ENCODE measurements around the gene CCDC51.

CCDC51 gene

DNA sequence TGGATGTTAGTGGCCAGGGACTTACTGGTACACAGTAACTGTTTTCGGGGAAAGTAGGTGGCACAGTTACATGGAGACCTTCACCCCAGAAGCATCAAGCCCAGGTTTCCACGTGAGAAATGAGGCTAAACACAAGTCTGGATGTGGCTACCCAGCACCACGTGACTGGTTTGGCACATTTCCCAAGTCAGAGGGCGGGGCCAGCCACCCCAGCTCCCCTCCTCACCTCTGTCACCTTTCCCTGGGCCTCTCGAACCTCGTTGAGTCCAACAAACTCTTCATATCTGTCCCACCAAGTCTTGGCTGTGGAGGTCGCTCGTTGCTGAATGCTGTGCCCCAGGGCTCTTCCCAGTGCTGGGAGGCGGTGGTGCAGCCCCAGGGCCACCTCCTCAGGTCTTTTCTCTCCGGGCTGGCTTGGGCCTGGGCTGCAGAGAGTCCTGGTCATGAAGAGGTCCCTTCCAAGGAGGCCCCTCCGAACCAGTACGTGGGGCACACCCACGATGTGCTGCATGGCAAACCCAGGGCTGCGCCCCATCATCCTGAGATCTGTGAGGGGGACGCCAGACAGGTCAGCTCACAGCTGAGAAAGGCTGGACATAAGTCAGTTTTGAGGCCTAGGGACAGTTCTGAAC, 5.2 kb downstream of the CCDC51 start:
- no peak for DNase-seq (ENCODE audit: low read depth in 2 of 2)

DNA sequence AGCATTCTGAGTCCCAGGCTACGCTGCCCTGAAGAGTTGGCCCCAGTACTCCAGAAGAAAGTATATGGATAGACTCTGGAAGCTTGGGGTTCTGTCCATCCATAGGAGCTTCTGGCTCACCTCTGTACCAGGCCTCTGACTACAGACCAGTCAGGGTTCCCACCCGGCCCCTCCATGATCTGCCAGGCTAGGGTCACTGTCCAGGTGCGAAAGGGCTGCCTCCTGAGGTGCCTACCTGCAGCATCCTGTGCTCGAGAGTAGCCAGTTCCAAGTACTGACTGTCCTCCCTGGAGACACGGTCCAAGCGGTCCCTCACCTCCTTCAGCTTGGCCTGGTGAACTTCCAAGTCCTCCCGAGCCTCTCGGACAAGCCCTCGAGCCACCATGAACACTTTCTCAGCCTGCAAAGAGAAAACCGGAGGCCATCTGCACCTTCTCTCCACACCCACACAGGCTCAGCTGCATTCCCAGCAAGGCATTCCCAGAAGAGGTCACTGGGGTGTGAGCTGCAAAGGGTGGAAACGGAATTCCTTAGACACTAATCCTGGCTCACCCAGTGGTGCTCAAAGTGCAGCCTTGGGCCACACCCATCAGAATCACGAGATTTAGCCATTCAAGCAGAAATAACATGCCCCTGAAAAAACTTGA, 6.3 kb downstream of the CCDC51 start:
- no peak for DNase-seq (ENCODE audit: low read depth in 2 of 2)

DNA sequence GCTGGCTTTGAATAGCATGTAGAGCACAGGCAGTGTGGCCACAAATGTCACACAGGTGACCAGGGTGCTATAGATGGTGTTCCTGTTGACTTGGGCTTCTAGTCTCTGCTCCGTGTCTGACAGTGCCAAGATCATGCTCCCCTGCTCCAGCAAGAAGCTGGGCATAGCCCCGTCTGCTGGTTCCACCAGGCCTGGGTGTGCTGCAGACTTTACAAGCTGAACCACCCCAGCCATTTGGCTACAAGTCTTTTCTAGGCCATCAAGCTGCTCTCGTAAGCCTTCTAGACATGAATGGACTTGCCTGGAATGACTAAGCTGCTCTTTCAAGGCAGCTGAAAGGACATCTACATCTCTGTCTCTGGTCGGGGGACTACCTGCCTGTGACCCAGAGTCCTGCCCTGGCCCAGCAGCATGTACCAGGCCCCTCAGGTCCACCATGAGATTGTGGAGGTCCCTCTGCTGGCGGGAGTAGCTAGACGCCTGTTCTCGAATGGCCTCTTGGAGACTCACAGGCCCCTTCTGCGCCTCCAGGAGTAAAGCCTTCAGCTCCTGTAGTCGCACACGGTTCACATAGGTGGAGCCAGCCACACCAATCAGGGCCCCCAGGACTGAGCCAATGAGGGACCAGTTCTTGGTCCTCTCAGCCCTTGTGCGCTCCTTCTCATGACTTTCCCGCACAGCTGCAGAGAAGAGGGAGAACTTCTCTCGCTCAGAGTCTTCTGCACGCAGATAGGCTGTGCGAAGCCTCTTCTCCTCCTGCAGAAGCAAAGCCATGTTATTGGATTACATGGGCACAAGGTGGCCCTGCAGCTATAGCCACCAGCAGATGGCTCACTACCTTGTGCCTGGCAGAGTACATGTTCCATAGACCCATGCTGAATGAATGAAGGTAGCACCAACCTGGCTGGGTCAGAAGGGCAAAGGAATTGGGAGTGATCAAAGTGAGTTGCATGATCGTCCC, 7.2 kb downstream of the CCDC51 start:
- no peak for DNase-seq (ENCODE audit: low read depth in 2 of 2)

DNA sequence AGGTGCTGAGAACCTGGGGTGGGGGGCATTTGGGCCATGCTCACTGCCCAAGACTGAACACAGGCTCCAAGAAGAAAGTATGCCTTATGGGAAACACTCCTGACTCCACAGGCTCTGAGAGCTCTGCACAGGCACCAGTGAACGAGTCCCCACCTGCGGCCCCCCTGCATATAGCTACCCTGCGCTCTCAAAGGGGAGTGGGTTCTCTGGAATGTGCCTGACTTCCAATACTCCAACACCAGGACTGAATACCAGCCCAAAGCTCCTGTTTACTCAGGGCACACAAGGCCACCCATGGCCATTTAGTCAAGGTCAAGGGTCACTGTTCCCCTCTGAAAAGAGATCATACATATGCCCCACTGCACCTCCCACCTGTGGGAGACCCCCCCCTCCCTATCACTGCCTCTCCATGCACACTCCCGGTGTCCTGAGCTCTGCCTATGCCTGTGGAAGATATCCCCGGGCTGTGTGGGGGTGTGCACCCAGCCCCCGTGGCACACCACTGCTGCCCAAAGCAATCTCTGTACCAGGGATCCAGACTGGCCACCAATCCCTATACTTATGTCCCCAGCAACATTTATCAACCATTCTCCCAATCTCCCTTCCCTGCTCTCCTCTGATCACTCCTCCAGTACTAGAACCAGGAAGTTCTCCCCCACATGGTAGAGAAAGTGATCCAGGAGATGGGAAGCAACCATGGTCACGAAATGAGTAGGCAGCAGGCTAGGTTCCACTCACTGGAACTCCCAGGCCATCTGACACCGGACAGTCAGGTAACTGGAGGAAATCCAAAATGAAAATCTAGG, 8.5 kb downstream of the CCDC51 start:
- no peak for DNase-seq (ENCODE audit: low read depth in 2 of 2)

DNA sequence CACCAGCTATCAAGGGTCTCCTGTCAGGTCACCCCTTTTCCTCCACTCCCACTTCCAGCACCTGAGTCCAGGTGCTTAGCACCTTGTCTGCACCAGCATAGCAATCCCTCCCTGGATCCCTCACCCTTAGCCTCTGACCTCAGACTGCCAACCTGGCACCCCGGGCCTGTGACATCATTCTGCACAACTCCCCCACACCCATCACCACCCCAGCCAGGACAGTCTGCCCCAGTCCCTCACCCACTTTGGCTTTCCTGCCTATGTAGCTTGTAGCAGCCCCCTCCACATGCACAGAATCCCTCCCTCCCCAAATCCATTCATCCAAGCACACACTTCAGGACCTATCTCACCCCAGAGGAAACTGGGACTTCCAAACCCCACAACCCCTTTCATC, 9.2 kb downstream of the CCDC51 start:
- DNase-seq (ENCODE audit: low read depth in 2 of 2) = no peak

DNA sequence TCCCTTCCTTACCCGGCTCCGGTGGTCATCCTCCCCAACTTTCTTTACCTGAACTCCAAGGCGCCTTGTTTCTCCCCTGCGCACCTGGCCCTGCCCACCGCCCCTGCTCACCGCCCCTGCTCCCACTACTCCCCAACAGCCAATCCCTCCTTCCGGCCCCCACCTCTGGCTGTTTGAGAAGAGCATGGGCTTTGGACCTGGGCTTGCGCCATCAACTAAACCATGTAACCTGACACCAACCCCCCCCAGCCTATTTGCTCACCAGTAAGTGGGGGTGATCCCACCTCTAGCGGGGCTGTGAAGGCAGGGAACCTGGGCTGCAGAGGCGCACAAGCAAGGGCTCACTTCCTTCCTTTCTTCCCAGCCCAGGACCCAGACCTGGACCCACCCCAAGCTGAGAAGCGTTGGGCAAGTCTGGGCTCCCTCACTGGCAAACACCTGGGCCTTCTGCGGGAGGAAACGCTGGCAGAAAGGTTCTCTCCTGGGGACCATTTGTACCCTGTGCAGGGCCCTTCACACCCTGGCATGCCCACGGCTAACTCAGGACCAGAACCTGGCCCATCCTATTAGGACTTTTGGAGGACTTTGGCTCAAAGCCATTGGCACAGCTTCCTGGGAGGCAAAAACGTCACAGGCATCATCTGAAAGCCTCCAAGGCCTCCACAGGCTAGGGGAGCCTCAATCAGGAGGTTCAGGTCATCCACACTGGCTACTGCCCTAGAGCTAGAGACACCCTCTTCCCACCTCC, 9.8 kb downstream of the CCDC51 start, which contains the start of gene PLXNB1:
Gene PLXNB1, minus strand, starts transcription at position 127 of the 748 bp plus-strand sequence. CDS start 5,475 bp downstream, outside the sequence.
- no peak for DNase-seq (ENCODE audit: low read depth in 2 of 2)

DNA sequence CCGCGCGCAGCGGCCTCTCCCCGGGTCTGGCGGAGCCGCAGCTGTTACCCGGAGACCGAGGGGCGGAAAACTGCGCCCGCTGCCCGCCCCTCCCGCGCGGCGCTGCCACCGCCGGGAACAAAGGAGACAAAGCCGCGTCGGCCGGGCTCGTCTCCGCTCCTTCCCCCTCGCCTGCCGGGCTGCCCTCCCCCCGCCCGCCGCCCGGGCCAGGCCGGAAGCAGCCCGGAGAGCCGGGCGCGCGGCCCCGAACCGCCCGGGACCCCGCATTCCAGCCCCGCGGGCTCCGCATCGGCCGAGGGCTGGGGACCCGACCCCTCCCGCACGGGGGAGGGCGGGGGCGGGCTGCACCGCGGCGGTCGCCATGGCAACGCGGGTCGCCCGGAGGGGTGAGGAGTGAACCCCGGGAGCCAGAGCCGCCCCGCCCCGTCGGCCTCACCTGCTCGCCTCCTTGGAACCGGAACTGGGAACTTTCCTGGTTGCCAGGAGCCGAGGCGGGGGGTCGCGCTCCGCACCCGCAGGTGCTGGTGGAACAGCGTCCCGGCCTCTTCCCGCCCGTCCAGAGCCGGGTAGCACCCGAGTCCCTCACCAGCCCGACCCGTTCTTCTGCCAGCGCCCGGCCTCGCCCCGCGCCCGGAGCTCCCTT, 10.5 kb downstream of the CCDC51 start:
- DNase-seq (ENCODE audit: low read depth in 2 of 2) = peak; percentile 31 to 63

DNA sequence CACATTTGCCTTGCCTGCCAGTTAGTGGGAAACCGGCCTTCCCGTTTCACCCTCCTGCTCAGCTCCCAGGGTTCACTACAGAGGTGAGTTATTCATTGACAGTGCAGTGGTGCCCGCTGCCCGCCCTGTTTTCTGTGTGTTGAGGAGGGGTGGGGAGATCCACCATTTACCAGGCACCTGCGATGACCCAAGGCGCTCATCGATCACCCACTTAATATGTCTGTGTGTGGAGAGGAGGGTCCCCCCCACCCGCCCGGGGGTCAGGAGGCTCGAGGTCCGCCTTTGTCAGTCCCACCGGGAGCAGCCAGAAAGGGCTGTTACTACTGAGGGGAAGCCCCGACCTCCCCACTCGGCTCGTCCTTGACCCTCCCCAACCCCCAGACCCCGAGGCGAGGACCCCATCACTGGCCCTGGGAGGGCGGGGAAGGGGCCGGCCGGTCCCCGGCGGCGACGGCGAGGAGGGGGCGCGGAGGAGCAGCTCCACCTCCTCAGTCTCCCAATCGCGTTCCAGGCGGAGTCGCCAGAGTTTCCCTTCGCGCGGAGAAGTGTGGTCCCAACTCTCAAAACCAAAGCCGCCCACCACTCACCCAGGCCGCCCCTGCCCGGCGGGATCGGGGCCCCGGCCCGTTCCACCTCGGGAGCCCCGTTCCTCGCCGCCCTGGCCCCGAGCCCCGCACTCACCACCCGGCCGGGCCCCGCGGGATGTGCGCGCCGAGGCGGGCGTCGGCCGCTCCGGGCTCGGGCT, 11.2 kb downstream of the CCDC51 start:
- DNase-seq (ENCODE audit: low read depth in 2 of 2) = no peak

DNA sequence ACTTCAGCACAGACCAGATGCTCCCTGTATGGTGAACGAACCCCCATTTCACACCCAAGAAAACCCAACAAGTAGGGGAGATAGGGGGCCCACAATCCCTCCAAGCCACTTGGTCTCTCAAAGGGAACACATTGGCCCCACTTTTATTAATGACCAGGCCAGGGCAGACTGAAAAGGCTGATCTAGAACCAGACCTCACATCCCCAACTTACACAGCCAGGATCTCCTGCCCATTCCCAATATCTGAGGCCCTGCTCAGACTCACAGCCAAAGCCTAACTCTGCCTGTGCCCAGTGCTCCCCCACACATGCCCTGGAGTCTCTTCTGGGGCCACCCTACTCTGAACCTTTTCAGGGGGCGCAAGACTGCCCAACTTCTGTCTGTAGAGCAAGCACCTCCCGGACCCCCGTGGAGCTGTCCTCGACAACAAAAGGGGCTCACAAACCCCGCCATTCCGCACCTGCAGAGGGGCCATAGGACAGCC, 11.8 kb downstream of the CCDC51 start:
- DNase-seq (ENCODE audit: low read depth in 2 of 2) = no peak

DNA sequence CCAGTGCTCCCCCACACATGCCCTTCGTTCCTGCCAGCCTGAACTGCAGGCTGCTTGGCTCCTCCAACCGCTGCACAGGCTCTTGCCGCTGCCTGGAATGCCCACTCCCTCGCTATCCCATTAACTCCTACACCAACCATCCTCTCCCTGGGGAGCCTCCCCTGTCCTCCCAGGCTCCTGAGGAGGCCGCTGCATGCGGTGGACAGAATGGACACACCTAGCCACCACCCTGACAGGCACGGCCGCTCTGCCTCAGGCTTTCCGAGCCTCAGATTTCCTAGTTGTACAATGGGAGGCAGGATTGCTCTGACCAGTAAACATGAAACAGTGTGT, 12.3 kb downstream of the CCDC51 start:
- no peak for DNase-seq (ENCODE audit: low read depth in 2 of 2)

DNA sequence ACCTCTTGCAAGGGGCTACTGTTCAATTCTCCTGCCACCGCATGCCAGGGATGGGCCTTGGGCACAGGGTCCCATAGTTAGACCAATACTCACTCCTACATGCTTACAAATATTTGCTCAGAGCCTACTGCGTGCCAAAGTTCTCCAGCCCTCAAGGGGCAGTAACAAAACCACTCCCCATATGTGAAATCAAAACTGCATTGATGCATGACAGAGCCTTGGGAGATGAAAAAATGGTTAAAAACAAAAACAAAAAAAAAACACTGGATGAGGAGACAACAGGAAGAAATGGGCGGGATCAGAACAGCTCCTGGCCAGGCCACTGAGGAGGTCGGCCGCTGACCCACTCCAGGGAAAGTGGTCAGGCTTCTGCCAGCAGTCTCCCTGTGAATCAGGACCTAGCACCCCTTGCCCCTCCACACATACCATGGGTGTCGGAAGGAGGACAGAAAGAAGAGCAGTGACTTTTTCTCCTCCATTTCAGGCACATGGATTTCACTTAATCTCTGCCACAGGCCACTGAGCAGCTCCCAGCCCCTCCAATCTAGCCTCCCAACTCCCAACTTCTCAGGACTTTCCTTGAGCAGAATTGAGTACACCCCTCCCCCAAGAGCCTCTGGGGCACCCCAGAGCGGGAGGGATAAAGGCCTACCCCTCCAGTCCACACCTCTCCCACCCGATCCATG, 12.8 kb downstream of the CCDC51 start:
- no peak for DNase-seq (ENCODE audit: low read depth in 2 of 2)

DNA sequence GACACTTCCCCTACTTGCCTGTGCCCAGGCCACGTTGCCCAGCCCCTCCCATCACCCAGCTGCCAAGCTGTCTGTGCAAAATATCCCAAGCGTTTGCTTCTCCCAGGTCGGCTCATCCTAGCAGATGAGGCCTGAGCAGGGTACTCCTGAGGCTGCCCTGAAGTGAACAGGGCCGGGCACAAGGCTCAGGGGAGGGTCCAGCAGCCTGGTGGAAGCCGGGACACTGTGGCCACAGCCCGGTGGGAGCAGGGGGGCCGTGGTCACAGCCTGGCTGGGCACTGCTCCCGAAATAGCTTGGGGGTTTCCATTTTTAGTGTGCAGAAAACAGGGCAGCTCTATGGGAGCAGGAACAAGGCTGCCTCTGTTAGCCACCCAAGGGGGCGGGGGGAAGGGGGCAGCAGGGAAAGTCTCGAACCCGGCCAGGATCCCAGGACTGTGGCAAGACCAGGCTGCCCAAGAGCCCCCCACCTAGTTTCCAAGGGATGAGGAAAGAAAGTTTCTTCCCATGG, 13.5 kb downstream of the CCDC51 start:
- DNase-seq (ENCODE audit: low read depth in 2 of 2) = no peak

DNA sequence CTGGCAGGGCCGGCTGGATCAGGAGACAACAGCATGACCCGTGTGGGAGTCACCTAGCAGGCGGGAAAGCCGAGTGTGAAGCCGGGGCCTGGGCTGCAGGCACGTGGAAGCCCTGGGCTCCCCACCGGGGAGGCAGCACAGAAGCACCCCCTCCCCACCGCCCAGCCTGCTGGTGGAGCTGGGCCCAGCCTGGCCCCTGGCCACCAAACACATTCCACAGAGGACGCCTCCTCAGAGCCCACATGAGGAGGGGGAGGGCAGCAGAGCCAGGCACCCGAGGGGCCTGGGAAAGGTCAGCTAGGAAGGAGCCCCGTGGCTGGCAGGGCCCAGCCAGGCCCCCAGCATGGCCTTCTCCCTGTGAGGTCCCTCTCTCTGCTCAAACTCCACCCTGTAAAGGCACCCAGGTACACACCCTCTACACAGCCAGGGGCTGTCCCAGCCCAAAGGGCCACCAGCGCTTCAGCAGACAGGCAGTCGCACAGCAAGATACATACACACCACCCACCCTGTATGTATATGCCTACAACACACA, 14.6 kb downstream of the CCDC51 start:
- no peak for DNase-seq (ENCODE audit: low read depth in 2 of 2)

DNA sequence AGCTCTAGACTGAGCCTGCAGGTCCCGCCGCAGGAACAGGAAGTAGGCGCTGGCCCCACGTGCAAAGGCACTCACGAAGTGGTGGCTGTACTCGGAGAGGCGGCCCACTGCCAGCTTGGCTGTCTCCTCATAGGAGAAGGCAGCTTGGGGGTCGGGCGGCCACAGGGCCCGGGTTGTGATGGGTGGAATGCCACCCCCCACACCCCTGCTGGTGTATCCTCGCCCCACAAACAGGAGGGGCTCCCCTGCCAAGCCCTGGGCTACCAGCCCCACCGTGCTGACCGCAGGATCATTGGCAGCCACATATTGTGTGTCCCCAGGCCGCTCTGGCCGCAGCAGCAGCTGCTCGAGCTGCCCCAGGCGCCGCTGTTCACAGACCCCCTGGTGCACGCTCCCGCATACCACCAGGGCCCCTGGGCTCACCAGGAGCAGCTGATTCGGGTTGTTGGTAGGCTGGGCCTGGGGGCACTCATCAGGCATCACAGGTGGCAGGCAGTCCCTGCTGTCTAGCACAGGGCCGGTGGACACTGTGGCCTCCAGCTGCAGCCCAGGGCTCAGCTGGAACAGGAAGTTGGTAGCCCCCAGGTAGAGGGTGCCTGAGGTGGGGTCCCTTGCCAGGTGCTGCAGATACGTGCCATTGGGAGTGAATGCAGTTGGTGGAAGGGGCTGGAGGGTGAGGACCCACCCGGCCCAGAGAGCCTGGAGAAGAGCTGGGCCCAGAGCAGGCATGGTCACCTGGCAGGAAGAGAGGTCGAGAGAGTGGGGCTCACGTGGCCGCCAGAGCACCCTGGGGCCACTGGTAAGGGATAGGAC, 15.8 kb downstream of the CCDC51 start:
- DNase-seq (ENCODE audit: low read depth in 2 of 2) = no peak

DNA sequence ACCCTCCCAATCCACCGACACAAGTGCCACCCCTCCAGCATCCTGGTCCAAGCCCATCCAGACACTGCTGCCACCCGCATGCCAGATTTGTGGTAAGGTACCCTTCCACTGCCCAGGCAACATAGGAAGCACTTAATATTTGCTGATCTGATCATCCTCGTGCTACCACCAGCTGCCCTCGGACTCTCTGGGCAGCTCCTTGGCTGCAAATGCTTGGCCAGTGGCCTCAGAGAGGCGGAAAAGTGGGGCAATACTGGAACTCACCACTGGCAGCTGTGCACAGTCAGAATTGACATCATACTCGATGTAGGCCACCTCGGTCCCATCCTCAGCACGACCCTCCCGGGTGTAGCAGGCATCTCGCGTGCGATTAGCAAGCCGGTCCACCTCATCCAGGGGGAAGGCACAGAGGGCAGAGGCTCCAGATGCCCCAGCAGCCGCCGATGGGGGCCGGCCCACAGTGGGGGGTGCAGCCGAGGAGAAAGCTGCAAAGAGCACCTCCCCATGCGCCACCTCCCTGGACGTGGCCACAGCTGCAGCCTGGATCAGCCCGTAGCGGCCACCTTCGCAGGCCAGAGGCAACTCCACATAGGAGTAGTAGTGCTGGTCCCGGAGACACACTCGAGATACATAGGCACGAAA, 16.6 kb downstream of the CCDC51 start:
- DNase-seq (ENCODE audit: low read depth in 2 of 2) = no peak

DNA sequence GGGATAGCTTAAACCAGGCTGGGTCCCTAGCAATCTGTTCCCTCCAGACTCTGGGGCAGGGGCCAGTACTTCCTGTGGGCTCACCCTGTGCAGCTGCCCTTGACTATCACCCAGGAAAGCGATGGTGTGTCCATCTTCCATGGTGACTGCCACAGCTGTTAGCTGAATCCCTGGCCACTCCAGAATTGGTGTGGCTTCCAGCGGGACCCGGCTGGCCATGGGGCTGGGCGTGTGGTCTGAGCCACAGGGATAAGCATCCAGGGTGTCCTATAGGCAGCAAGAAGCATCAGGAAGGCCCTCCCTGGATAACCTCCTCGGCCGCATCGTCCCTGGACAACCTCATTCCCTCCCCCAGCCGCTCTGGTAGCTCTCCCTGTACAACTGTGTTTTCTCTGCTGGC, 17.2 kb downstream of the CCDC51 start:
- no peak for DNase-seq (ENCODE audit: low read depth in 2 of 2)

DNA sequence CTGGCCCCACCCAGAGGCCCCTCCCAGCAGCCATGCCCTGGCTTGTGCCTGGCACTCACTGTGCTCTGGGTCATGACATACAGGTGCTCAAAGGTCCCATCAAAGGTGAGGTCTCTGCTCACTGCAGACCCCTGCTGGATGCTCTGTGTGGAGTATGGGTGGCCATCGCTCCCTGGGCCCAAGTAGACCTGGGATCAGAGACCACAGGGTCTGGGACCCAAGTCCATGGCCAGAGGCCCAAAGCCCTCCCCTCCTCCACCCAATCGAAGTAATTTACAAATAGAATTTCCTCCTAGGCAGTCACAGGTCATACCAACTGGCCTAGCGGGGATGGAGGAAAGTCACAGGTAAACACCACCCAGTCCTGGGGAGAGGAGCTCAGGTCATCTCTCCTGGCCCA, 17.6 kb downstream of the CCDC51 start:
- no peak for DNase-seq (ENCODE audit: low read depth in 2 of 2)

All from stimulated activated CD8-positive, alpha-beta memory T cell treated with anti-CD3 and anti-CD28 coated beads, Interleukin-7, amount 100 ng/mL, for 4 hours (primary cell).